T-cell (primary cell): ENCODE data around the gene WDR70. TPM values are rescaled to one million over a fixed set of nuclear protein-coding genes. Genes with fewer than 3 reads are reported as not detected.

Experiments used
- ATAC-seq, 4 experiments: fragments of 200-7000 bp in 3 of 4; fragments of 150-1000 bp in 1 of 4; cut with Tn5 transposase; replicated peaks in 1 of 4; 1 replicate in 3 of 4; 2 replicates in 1 of 4; pipeline ENCODE4 v1.10.0; 2021; ENCODE audit warnings: moderate library complexity in 3 of 4, mild to moderate bottlenecking in 2 of 4, moderate number of reproducible peaks in 1 of 4
- CTCF ChIA-PET, 2 donors: fragments of 300-600 bp; sonication (Branson Sonifier 250); formaldehyde crosslinking; loops; one replicate each; lab custom pipeline; 2022; ENCODE audit warnings: antibody characterized with exemption in 2 of 2; lab: Charles Lee
- POLR2A ChIA-PET, 2 donors: fragments of 300-600 bp; sonication (Branson Sonifier 250); formaldehyde crosslinking; loops; one replicate each; lab custom pipeline; 2022; ENCODE audit warnings: antibody characterized with exemption in 2 of 2; lab: Charles Lee
- DNase-seq, 35 experiments: peaks; one replicate each; pipeline versions ENCODE4 v3.0.0 to v3.0.0-alpha.2; 2013 to 2023
- H3K27ac ChIP-seq: one replicate; pipeline ENCODE4 v1.5.1; 2013; ENCODE audit warnings: low read length
- H3K27me3 ChIP-seq, 2 experiments: replicated peaks in 1 of 2; 1 replicate in 1 of 2; 2 replicates in 1 of 2; pipeline versions ENCODE4 v1.6.1 to v1.7.0; 2013; ENCODE audit warnings: low read length in 1 of 2, mixed read lengths in 1 of 2; ENCODE audit not compliant: control insufficient read depth in 2 of 2, insufficient read depth in 2 of 2; ENCODE audit errors: extremely low read depth in 1 of 2
- H3K36me3 ChIP-seq, 2 donors: 1 replicate in 1 of 2; 2 replicates in 1 of 2; pipeline versions ENCODE4 v1.6.1 to v1.7.0; 2013; ENCODE audit warnings: low read length in 1 of 2; ENCODE audit not compliant: control insufficient read depth in 2 of 2, insufficient read depth in 1 of 2; ENCODE audit errors: extremely low read depth in 1 of 2
- H3K4me1 ChIP-seq, 2 experiments: 1 replicate in 1 of 2; 2 replicates in 1 of 2; pipeline versions ENCODE4 v1.6.1 to v1.7.0; 2013; ENCODE audit warnings: low read length in 2 of 2, mixed read lengths in 1 of 2; ENCODE audit not compliant: insufficient read depth in 2 of 2, control insufficient read depth in 1 of 2; ENCODE audit errors: extremely low read depth in 1 of 2
- H3K4me3 ChIP-seq, 2 donors: 1 replicate in 1 of 2; 2 replicates in 1 of 2; pipeline versions ENCODE4 v1.5.1 to v1.7.0; 2013; ENCODE audit warnings: mild to moderate bottlenecking in 2 of 2, low read length in 1 of 2, moderate library complexity in 1 of 2; ENCODE audit not compliant: control insufficient read depth in 1 of 2; ENCODE audit errors: extremely low read depth in 1 of 2
- H3K9me3 ChIP-seq: 2 replicates; pipeline ENCODE4 v1.7.0; 2013
- H3K27ac Mint-ChIP-seq, 2 donors: one replicate each; pipeline ENCODE4 v1.8.0; 2020 to 2021; ENCODE audit warnings: mild to moderate bottlenecking in 2 of 2, mixed read lengths in 2 of 2
- H3K27me3 Mint-ChIP-seq, 2 donors: one replicate each; pipeline ENCODE4 v1.8.0; 2021 to 2022; ENCODE audit warnings: mixed read lengths in 2 of 2
- H3K36me3 Mint-ChIP-seq: one replicate; pipeline ENCODE4 v1.8.0; 2021; ENCODE audit warnings: mixed read lengths
- H3K4me1 Mint-ChIP-seq, 3 donors: one replicate each; pipeline ENCODE4 v1.8.0; 2020 to 2022; ENCODE audit warnings: mixed read lengths in 3 of 3, mild to moderate bottlenecking in 1 of 3
- H3K4me3 Mint-ChIP-seq, 3 donors: one replicate each; pipeline ENCODE4 v1.8.0; 2020 to 2022; ENCODE audit warnings: mild to moderate bottlenecking in 3 of 3, mixed read lengths in 3 of 3, moderate library complexity in 3 of 3
- H3K9me3 Mint-ChIP-seq, 3 donors: one replicate each; pipeline ENCODE4 v1.8.0; 2020 to 2022; ENCODE audit warnings: mixed read lengths in 3 of 3
- WGBS: methylation state at CpG from one replicate; pipeline ENCODE4 v1.1.5; 2013; ENCODE audit warnings: missing lambda C conversion rate; ENCODE audit not compliant: insufficient coverage; 5-methylcytosine and 5-hydroxymethylcytosine counted together
- total RNA-seq, 35 experiments: library from RNA in 6 of 35; stranded (reverse) in 6 of 35; fragments of 120-200 nt in 1 of 35; gene quantifications; one replicate each; pipeline versions ENCODE4 v1.2.1 to v1.2.4 and lab custom pipeline; 2013 to 2026

The WDR70 gene
- total RNA-seq, 5 donors from 2014 or later (not counting 1 experiment from before 2014, with no cell fraction given): 30.1 to 44.6 (median 37.5) TPM

DNA sequence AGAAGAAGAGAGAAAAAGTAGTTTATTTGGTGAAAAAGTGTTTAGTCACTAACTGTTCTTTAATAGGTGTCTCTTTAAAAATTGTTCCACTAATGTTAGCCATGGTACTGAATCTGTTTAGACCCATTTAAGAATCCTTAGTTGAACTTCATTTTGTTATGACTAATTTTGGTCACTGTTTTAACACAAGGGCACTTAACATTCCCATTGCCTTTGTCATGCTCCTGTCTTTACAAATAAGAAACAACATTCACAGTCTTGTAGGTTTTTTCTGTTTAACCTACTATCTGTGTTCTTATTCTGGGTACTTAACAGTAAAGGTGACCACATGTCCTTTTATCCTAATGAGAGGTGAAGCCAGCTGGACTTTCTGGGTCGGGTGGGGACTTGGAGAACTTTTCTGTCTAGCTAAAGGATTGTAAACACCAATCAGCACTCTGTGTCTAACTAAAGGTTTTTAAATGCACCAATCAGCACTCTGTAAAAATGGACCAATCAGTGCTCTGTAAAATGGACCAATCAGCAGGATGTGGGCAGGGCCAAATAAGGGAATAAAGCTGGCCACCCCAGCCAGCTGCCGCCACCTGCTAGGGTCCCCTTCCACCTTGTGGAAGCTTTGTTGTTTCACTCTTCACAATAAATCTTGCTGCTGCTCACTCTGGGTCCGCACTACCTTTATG is 116.7 kb downstream of the WDR70 start:
- DNase-seq (no peak), ATAC-seq (no peak)
- CTCF ChIA-PET: interaction anchor here in 1 of 2 donors (0.6 kb wide), 1 partner anchor 1912 kb away, joined by 3 read pairs; no protein-coding TSS in a partner anchor
- Mint-ChIP-seq H3K36me3 (peaks cover 64% of the 10 kb centered on the region), H3K27ac (no peak overlapping the region), H3K4me1 (peaks cover 11 to 29% (median 23%) of the 10 kb centered on the region in 3 donors), H3K9me3 (peaks cover 0 to 4% (median 0%) of the 10 kb centered on the region in 3 donors), H3K27me3 (no peaks in the 10 kb centered on the region), H3K4me3 (no peak overlapping the region)
- no CpG with 5 or more reads among the region's 3 CpGs for WGBS
- Histone ChIP-seq H3K27ac (no peak overlapping the region), H3K36me3 (no peaks in the 10 kb centered on the region), H3K4me1 (no peaks in the 10 kb centered on the region), H3K27me3 (no peaks in the 10 kb centered on the region), H3K4me3 (no peak overlapping the region), H3K9me3 (no peaks in the 10 kb centered on the region)
- POLR2A ChIA-PET: no interaction called here

DNA sequence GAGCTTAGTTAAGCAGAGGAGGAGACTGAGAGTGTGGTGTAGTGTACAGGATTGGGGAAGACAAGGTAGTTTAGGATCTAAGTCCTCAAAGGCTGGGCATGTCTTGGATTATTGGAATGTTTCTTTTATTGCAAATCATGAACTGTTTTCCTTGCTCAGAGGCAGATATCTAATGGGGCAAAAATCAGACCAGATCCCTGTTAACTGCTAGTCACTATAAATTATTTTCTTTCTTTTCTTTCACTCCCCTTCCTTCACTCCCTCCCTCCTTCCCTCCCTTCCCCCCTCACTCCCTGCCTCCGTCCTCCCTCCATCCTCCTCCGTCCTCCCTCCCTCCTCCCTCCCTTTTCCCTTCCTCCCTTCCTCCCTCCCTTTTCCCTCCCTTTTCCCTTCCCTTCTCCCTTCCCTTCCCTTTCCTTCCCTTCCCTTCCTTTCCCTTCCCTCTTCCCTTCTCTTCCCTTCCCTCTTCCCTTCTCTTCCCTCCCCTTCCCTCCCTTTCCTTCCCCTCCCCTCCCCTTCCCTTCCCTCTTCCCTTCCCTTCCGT is 117.9 kb downstream of the WDR70 start:
- H3K4me1 ChIP-seq: no peaks in the 10 kb centered on the region
- H3K27ac Mint-ChIP-seq: no peak overlapping the region
- ATAC-seq (no peak), DNase-seq (no peak)
- no peak overlapping the region for H3K4me3 Mint-ChIP-seq
- no peaks in the 10 kb centered on the region for H3K36me3 ChIP-seq
- WGBS: 96% methylated on average over 3 of the region's 3 CpGs
- peaks cover 0 to 4% (median 0%) of the 10 kb centered on the region in 3 donors for H3K9me3 Mint-ChIP-seq
- CTCF ChIA-PET: no interaction called here
- no peak overlapping the region for H3K27ac ChIP-seq
- POLR2A ChIA-PET: interaction anchor here in 1 of 2 donors (0.7 kb wide), 1 partner anchor 243 kb away, joined by 10 read pairs; no protein-coding TSS in a partner anchor
- H3K9me3 ChIP-seq: no peaks in the 10 kb centered on the region
- peaks cover 71% of the 10 kb centered on the region for H3K36me3 Mint-ChIP-seq
- no peaks in the 10 kb centered on the region for H3K27me3 Mint-ChIP-seq
- peaks cover 7 to 22% (median 19%) of the 10 kb centered on the region in 3 donors for H3K4me1 Mint-ChIP-seq
- H3K27me3 ChIP-seq: no peaks in the 10 kb centered on the region
- no peak overlapping the region for H3K4me3 ChIP-seq

DNA sequence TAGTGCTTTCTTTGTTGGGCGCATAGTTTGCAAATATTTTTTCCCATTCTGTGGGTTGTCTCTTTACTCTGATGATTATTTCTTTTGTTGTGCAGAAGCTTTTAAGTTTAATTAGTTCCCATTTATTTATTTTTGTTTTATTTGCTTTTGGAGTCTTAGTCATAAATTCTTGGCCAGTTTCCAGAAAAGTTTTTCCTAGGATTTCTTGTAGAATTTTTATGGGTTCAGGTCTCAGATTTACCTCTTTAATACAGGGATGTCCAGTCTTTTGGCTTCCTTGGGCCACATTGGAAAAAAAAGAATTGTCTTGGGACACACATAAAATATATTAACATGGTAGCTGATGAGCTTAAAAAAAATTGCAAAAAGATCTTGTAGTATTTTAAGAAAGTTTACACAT is 122.0 kb downstream of the WDR70 start:
- H3K27ac ChIP-seq: no peak overlapping the region
- H3K4me1 ChIP-seq: no peaks in the 10 kb centered on the region
- Mint-ChIP-seq H3K9me3 (peaks cover 0 to 5% (median 3%) of the 10 kb centered on the region in 3 donors), H3K27ac (no peak overlapping the region), H3K27me3 (no peaks in the 10 kb centered on the region), H3K4me3 (no peak overlapping the region), H3K36me3 (peaks cover 78% of the 10 kb centered on the region), H3K4me1 (peaks cover 2 to 18% (median 5%) of the 10 kb centered on the region in 3 donors)
- DNase-seq (no peak), ATAC-seq (no peak)
- no peaks in the 10 kb centered on the region for H3K27me3 ChIP-seq
- CTCF ChIA-PET: no interaction called here
- H3K9me3 ChIP-seq: peaks cover 2% of the 10 kb centered on the region
- POLR2A ChIA-PET: no interaction called here
- WGBS: no CpG with 5 or more reads among the region's 1 CpG
- peaks cover 6 to 11% of the 10 kb centered on the region in 2 donors for H3K36me3 ChIP-seq
- no peak overlapping the region for H3K4me3 ChIP-seq

DNA sequence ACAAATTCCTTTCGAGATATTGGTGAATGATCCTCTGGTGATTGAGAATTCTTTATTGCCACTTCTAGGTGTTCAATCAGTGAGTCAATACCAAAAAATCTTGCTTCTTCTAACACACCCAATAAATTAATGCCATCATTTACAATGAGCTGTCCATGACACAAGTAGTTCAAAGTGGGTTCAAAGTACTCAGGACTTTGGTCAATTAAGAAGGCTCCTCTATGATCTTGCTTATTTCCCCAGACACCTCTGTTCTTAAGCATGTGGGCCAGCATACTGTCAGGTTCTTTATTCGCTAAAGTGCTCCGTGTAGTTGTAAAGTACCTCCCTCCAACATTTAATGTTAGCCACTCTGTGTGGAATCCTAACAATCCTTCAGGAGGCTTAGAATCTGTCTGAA is 127.1 kb downstream of the WDR70 start:
- Histone ChIP-seq H3K27me3 (no peaks in the 10 kb centered on the region), H3K4me3 (no peak overlapping the region), H3K27ac (no peak overlapping the region), H3K9me3 (peaks cover 2% of the 10 kb centered on the region), H3K36me3 (peaks cover 6 to 11% of the 10 kb centered on the region in 2 donors), H3K4me1 (no peaks in the 10 kb centered on the region)
- POLR2A ChIA-PET: no interaction called here
- H3K27ac Mint-ChIP-seq: no peak overlapping the region
- no peak overlapping the region for H3K4me3 Mint-ChIP-seq
- H3K27me3 Mint-ChIP-seq: no peaks in the 10 kb centered on the region
- ATAC-seq: no peak
- DNase-seq: no peak
- CTCF ChIA-PET: no interaction called here
- WGBS: 100% methylated on average over 2 of the region's 3 CpGs
- peaks cover 3 to 15% (median 4%) of the 10 kb centered on the region in 3 donors for H3K9me3 Mint-ChIP-seq
- H3K36me3 Mint-ChIP-seq: peaks cover 77% of the 10 kb centered on the region
- H3K4me1 Mint-ChIP-seq: peaks cover 5 to 39% (median 8%) of the 10 kb centered on the region in 3 donors

DNA sequence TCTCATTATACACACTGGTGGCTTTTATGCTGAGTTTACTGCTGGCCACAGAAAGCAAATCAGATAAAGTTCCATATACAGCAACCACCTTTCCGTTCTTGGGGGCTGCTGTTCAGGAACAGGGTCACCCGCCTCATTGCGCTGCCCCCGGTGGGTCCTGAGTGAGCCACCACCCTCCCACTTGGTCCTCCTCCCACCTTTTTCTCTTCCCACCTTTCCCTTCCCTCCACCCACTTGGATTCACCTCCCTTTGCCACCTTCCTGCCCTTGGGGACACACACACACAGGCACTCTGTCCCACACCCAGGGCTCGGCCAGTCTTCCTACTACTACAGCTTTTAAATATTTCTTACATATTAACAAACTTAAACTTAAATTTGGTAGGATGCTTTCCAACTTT is 127.6 kb downstream of the WDR70 start:
- DNase-seq (no peak), ATAC-seq (no peak)
- ChIA-PET CTCF (no interaction called here), POLR2A (no interaction called here)
- H3K4me3 ChIP-seq: no peak overlapping the region
- no peaks in the 10 kb centered on the region for H3K27me3 Mint-ChIP-seq
- peaks cover 77% of the 10 kb centered on the region for H3K36me3 Mint-ChIP-seq
- H3K4me1 ChIP-seq: no peaks in the 10 kb centered on the region
- 100% methylated on average over 1 of the region's 5 CpGs for WGBS
- H3K4me1 Mint-ChIP-seq: peaks cover 2 to 39% (median 10%) of the 10 kb centered on the region in 3 donors
- peaks cover 3 to 15% (median 4%) of the 10 kb centered on the region in 3 donors for H3K9me3 Mint-ChIP-seq
- H3K27ac ChIP-seq: no peak overlapping the region
- no peak overlapping the region for H3K4me3 Mint-ChIP-seq
- H3K9me3 ChIP-seq: peaks cover 2% of the 10 kb centered on the region
- H3K27ac Mint-ChIP-seq: no peak overlapping the region
- peaks cover 6 to 11% of the 10 kb centered on the region in 2 donors for H3K36me3 ChIP-seq
- H3K27me3 ChIP-seq: no peaks in the 10 kb centered on the region

DNA sequence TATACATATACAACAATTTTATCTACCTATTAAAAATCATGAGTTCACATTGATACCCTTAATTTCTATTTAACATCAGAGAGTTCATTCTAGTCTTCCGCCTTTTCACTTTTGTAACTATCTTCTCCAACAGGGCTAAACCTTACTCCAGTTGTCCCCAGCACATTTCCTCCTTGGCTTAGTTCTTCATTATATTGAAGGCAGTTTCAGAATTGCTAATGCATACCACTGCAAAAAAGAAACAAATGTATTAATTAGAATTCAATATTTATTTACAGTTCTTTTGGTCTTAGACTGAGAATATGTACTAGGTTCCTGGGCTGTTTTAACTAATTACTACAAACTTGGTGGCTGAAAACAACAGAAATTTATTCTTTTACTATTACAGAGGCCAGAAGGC is 132.5 kb downstream of the WDR70 start:
- 100% methylated on average over 1 of the region's 1 CpG for WGBS
- Mint-ChIP-seq H3K4me3 (no peak overlapping the region), H3K27ac (no peak overlapping the region), H3K36me3 (peaks cover 67% of the 10 kb centered on the region), H3K27me3 (no peaks in the 10 kb centered on the region), H3K9me3 (peaks cover 0 to 10% (median 4%) of the 10 kb centered on the region in 3 donors), H3K4me1 (peaks cover 0 to 16% (median 5%) of the 10 kb centered on the region in 3 donors)
- ChIA-PET POLR2A (no interaction called here), CTCF (no interaction called here)
- DNase-seq: no peak
- H3K4me1 ChIP-seq: no peaks in the 10 kb centered on the region
- no peak overlapping the region for H3K27ac ChIP-seq
- no peaks in the 10 kb centered on the region for H3K27me3 ChIP-seq
- H3K9me3 ChIP-seq: no peaks in the 10 kb centered on the region
- H3K4me3 ChIP-seq: no peak overlapping the region
- H3K36me3 ChIP-seq: peaks cover 2% of the 10 kb centered on the region in 2 donors
- no peak for ATAC-seq
